Stomach (tissue), 4 donors: Measurements from ENCODE around the gene DOCK2.

Experiments used
- POLR2A ChIP-seq, 4 donors: fragments of 450-650 bp; IDR thresholded peaks; one replicate each; pipeline ENCODE4 v1.6.1; 2016; ENCODE audit warnings: antibody characterized with exemption in 4 of 4, control low read depth in 2 of 4, mild to moderate bottlenecking in 1 of 4, moderate library complexity in 1 of 4
- POLR2AphosphoS5 ChIP-seq, 3 donors: sonication (generic); formaldehyde crosslinking; IDR thresholded peaks; one replicate each; pipeline ENCODE4 v1.6.1; 2016; ENCODE audit warnings: antibody characterized with exemption in 3 of 3
- TF ChIP-seq, protein P1 (sequence below), 7 experiments: fragments of 450-650 bp in 4 of 7; fragments of 200-600 bp in 3 of 7; sonication (generic) in 3 of 7; IDR thresholded peaks; one replicate each; pipeline ENCODE4 v1.5.1; 2016 to 2019; ENCODE audit warnings: antibody characterized with exemption in 7 of 7, control low read depth in 2 of 7, mild to moderate bottlenecking in 1 of 7

DNA sequence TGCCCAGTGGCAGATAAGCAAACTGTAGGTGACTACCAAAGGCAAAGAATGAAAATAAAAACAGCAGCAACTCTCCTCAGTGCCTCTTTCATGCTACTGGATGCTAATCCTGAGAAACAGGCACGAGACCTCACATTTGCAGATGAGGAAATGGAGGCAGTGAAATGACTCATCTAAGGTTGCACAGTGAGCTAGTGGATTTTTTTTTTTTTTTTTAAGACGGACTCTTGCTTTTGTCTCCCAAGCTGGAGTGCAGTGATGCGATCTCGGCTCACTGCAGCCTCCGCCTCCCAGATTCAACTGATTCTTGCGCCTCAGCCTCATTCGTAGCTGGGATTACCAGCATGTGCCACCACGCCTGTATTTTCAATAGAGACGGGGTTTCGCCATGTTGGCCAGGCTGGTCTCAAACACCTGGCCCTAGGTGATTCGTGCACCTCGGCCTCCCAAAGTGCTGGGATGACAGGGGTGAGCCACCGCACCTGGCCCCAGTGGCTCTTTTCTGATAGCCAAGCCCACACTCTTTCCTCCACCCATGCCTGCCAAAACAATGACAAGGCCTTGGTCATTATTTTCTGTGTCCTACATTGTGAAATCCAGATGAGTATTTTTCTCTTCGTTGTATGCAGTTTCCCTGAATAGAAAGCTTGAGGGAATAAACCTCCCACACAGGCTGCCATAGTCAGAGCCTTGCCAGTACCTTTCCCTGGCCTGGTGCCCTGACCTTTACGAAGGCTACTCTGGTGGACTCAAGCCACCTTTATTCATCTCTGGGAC lies 19.2 kb downstream of the DOCK2 start:
- TF ChIP-seq, protein P1, sequence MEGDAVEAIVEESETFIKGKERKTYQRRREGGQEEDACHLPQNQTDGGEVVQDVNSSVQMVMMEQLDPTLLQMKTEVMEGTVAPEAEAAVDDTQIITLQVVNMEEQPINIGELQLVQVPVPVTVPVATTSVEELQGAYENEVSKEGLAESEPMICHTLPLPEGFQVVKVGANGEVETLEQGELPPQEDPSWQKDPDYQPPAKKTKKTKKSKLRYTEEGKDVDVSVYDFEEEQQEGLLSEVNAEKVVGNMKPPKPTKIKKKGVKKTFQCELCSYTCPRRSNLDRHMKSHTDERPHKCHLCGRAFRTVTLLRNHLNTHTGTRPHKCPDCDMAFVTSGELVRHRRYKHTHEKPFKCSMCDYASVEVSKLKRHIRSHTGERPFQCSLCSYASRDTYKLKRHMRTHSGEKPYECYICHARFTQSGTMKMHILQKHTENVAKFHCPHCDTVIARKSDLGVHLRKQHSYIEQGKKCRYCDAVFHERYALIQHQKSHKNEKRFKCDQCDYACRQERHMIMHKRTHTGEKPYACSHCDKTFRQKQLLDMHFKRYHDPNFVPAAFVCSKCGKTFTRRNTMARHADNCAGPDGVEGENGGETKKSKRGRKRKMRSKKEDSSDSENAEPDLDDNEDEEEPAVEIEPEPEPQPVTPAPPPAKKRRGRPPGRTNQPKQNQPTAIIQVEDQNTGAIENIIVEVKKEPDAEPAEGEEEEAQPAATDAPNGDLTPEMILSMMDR (IDR thresholded peaks at IDR 0.05) = no peak
- TF ChIP-seq POLR2A (IDR thresholded peaks at IDR 0.05) (no peak), POLR2AphosphoS5 (IDR thresholded peaks at IDR 0.05) (no peak)
